Suprapubic skin (tissue), 3 donors: ENCODE data around the gene NTM.

Experiments used
- EP300 ChIP-seq: sonication (generic); formaldehyde crosslinking; IDR thresholded peaks from one replicate; pipeline ENCODE4 v1.6.1; 2017; ENCODE audit warnings: antibody characterized with exemption
- TF ChIP-seq, protein P1 (sequence below), 2 donors: fragments of 200-600 bp in 1 of 2; fragments of 450-650 bp in 1 of 2; sonication (generic) in 1 of 2; IDR thresholded peaks; one replicate each; pipeline ENCODE4 v1.5.1; 2016 to 2019; ENCODE audit warnings: antibody characterized with exemption in 2 of 2, mild to moderate bottlenecking in 1 of 2, moderate library complexity in 1 of 2

- TF ChIP-seq, protein P1, sequence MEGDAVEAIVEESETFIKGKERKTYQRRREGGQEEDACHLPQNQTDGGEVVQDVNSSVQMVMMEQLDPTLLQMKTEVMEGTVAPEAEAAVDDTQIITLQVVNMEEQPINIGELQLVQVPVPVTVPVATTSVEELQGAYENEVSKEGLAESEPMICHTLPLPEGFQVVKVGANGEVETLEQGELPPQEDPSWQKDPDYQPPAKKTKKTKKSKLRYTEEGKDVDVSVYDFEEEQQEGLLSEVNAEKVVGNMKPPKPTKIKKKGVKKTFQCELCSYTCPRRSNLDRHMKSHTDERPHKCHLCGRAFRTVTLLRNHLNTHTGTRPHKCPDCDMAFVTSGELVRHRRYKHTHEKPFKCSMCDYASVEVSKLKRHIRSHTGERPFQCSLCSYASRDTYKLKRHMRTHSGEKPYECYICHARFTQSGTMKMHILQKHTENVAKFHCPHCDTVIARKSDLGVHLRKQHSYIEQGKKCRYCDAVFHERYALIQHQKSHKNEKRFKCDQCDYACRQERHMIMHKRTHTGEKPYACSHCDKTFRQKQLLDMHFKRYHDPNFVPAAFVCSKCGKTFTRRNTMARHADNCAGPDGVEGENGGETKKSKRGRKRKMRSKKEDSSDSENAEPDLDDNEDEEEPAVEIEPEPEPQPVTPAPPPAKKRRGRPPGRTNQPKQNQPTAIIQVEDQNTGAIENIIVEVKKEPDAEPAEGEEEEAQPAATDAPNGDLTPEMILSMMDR (IDR thresholded peaks at IDR 0.05), result no peak
- TF ChIP-seq EP300, result no peak
Observed at GRCh38 chr11:131690362-131690761, 319.9 kb downstream of the NTM start.
